Spinal cord (tissue), 10 donors: ENCODE results near the gene GKN2. TPM values are rescaled to one million over a fixed set of nuclear protein-coding genes. Genes with fewer than 3 reads are reported as not detected.
"Not testable (repeated sequence)": the region's sequence is repeated elsewhere in the genome, so short reads cannot be mapped to it uniquely, and the experiment has no call there.

ENCODE experiments used
- DNase-seq, 6 donors: peaks; one replicate each; pipeline versions ENCODE4 v3.0.0 to v3.0.0-alpha.2; 2013 to 2015; ENCODE audit warnings: low spot score in 6 of 6, low read depth in 4 of 6
- H3K27ac ChIP-seq: one replicate; pipeline ENCODE4 v1.5.1; 2013; ENCODE audit warnings: low read depth, low read length, control low read depth
- H3K27me3 ChIP-seq: one replicate; pipeline ENCODE4 v1.6.1; 2013; ENCODE audit warnings: low read length; ENCODE audit not compliant: control insufficient read depth, insufficient read depth
- H3K36me3 ChIP-seq: one replicate; pipeline ENCODE4 v1.6.1; 2013; ENCODE audit warnings: low read length; ENCODE audit not compliant: control insufficient read depth, insufficient read depth
- H3K4me1 ChIP-seq: one replicate; pipeline ENCODE4 v1.6.1; 2013; ENCODE audit warnings: low read length; ENCODE audit not compliant: control insufficient read depth, insufficient read depth
- H3K4me3 ChIP-seq: one replicate; pipeline ENCODE4 v1.5.1; 2013; ENCODE audit warnings: low read depth, low read length, control low read depth
- H3K9me3 ChIP-seq: one replicate; pipeline ENCODE4 v1.6.1; 2013; ENCODE audit warnings: low read length; ENCODE audit not compliant: control insufficient read depth, insufficient read depth
- WGBS: methylation state at CpG from one replicate; pipeline ENCODE4 v1.1.5; 2013; ENCODE audit warnings: missing lambda C conversion rate; ENCODE audit not compliant: insufficient coverage; 5-methylcytosine and 5-hydroxymethylcytosine counted together
- polyA plus RNA-seq, 2 donors: library from polyadenylated mRNA; unstranded; fragments of 120-200 nt; gene quantifications; one replicate each; pipeline ENCODE4 v1.2.1, GENCODE V29; 2013; ENCODE audit not compliant: insufficient read length in 2 of 2
- total RNA-seq, 2 donors: library from RNA; depleted of rRNA in 1 of 2; stranded (reverse); fragments of 120-200 nt in 1 of 2; fragments of >200 nt in 1 of 2; gene quantifications; one replicate each; pipeline versions ENCODE4 v1.2.3 to v1.2.4, GENCODE V29; 2013 to 2014
- donor health status: healthy.

The GKN2 gene
- total and polyA plus RNA-seq, 4 donors: not detected

- DNase-seq: no peak
- no CpG with 5 or more reads among the region's 3 CpGs for WGBS
Observed at GRCh38 chr2:68906716-68907115, 46.0 kb downstream of the GKN2 start.

GRCh38 chr2:68905116-68905515 is 47.6 kb downstream of the GKN2 start:
- Histone ChIP-seq H3K27me3 (no peaks in the 10 kb centered on the region), H3K9me3 (no peaks in the 10 kb centered on the region), H3K36me3 (no peaks in the 10 kb centered on the region), H3K27ac (no peak overlapping the region), H3K4me3 (no peak overlapping the region), H3K4me1 (no peaks in the 10 kb centered on the region)
- WGBS: no CpG with 5 or more reads among the region's 2 CpGs
- no peak for DNase-seq

More at GRCh38 chr2:68906716-68907115, 46.0 kb downstream of the GKN2 start:
- Histone ChIP-seq H3K27ac (no peak overlapping the region), H3K4me3 (no peak overlapping the region), H3K4me1 (no peaks in the 10 kb centered on the region), H3K27me3 (no peaks in the 10 kb centered on the region), H3K9me3 (no peaks in the 10 kb centered on the region), H3K36me3 (no peaks in the 10 kb centered on the region)

- Histone ChIP-seq H3K9me3 (no peaks in the 10 kb centered on the region), H3K36me3 (no peaks in the 10 kb centered on the region), H3K27ac (no peak overlapping the region), H3K4me3 (no peak overlapping the region), H3K4me1 (no peaks in the 10 kb centered on the region), H3K27me3 (no peaks in the 10 kb centered on the region)
- no peak for DNase-seq
- no CpG with 5 or more reads among the region's 1 CpG for WGBS
Observed at GRCh38 chr2:68901561-68901960, 51.1 kb downstream of the GKN2 start.

- Histone ChIP-seq H3K9me3 (no peaks in the 10 kb centered on the region), H3K4me1 (no peaks in the 10 kb centered on the region), H3K27me3 (no peaks in the 10 kb centered on the region), H3K27ac (no peak overlapping the region), H3K4me3 (no peak overlapping the region), H3K36me3 (no peaks in the 10 kb centered on the region)
- DNase-seq: no peak
- WGBS: 67% methylated on average over 3 of the region's 4 CpGs
Observed at GRCh38 chr2:68901199-68901514, 51.5 kb downstream of the GKN2 start.

- WGBS: 93% methylated on average over 4 of the region's 5 CpGs
- H3K27ac ChIP-seq: no peak overlapping the region
- no peaks in the 10 kb centered on the region for H3K4me1 ChIP-seq
- H3K4me3 ChIP-seq: no peak overlapping the region
- no peaks in the 10 kb centered on the region for H3K36me3 ChIP-seq
- no peak for DNase-seq
- no peaks in the 10 kb centered on the region for H3K9me3 ChIP-seq
- no peaks in the 10 kb centered on the region for H3K27me3 ChIP-seq
Observed at GRCh38 chr2:68900496-68901198, 52.0 kb downstream of the GKN2 start.

- H3K4me3 ChIP-seq, DNase-seq, H3K27ac ChIP-seq, H3K36me3 ChIP-seq, H3K4me1 ChIP-seq, H3K27me3 ChIP-seq, H3K9me3 ChIP-seq: not testable (repeated sequence)
- 98% methylated on average over 6 of the region's 6 CpGs for WGBS
Observed at GRCh38 chr2:68895981-68896380, 56.7 kb downstream of the GKN2 start.

Other genes with a start within 250 kb of the GKN2 start
- 1 to 10 TPM; 6.5 to 7.2 TPM for gene ARHGAP25, start 218.1 kb downstream of the GKN2 start, total RNA-seq
- gene ARHGAP25, start 218.1 kb downstream of the GKN2 start, polyA plus RNA-seq: 1 to 10 TPM; 3.9 to 4.3 TPM
- not detected for gene BMP10, start 81.5 kb downstream of the GKN2 start, total RNA-seq
- not detected for gene BMP10, start 81.5 kb downstream of the GKN2 start, polyA plus RNA-seq
- gene GKN1, start 21.7 kb upstream of the GKN2 start, total RNA-seq: not detected
- not detected for gene GKN1, start 21.7 kb upstream of the GKN2 start, polyA plus RNA-seq
- 10 to 100 TPM; 45.7 to 65.0 TPM for gene ANTXR1, start 60.3 kb upstream of the GKN2 start, total RNA-seq
- gene ANTXR1, start 60.3 kb upstream of the GKN2 start, polyA plus RNA-seq: 10 to 100 TPM; 47.5 to 47.8 TPM